CD4-positive, alpha-beta T cell treated with Interleukin-4 for 4 hours (primary cell): ENCODE results near the gene RAP1GAP.

Source experiments
- DNase-seq: peaks from one replicate; pipeline ENCODE4 v3.0.0-alpha.2; 2020

RAP1GAP gene

DNA sequence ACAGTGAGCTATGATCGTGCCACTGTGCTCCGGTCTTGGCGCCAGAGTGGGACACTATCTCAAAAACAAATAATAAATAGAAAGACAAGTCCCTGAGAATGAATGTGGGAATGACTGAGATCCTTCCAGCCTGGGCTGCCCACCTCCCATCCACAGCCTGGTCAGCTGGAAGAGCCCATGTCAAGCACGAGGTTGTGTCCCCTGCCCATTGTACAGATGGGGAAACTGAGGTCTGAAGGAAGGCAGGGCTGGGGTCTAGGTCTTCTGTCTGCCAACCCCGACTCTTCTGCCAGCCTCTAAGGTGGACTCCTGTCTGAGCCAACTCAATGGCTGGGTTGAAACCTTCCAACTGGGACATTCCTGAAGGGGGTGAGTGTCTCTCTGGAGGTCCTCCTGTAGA lies 79.5 kb downstream of the RAP1GAP start:
- no peak for DNase-seq

DNA sequence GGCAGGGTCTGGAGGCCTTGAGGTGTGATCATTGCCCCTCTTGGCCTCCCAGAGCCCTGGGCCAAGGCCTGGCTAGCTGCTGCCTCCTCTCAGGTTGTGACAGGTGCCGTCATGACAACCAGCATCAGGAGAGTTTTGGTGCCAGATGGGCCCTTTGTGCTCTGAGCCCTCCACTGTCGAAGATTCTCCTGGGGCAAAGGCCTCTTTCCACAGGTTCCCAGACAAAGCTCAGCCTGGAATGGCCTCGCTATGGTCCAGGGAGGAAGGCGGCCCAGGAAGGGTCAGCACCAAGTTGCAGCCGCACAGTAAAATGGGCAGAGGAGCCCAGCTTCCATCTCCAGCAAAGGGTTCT lies 81.6 kb downstream of the RAP1GAP start:
- DNase-seq: no peak

DNA sequence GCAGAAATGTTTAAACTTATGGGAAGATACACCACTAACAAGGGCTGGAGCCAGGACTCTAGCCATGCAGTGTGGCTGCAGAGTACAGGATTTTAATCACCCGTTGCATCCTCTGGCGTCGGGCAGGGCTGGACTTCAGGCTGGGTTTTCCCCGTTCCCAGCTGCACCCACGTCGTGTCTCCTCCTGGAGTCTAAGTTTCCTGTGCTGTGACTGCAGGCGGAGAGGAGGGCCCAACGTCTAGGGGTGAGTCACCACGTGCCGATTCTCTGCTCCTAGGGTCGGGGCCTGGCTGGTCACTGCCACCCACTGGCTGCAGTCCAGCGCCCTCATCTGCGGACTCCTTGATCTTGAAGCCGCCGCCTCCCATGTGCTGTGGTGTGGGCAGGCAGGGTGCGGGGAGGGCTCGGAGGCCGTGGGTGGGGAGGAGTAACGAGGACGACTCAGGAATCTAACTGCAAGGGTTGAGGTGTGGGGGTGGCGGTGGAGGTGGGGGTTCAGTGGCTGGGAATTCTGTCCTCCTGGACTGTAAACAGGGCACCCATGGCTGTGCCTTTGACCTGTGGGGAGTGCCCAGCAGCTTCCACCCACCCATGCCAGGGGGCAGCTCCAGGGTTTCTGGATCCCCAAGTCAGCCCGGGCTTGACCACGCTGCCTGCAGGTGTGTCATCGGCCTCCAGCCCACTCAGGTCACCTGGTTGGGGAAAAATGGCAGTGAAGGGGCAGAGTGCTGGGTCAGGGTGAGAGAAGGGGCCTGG lies 82.1 kb downstream of the RAP1GAP start:
- DNase-seq: no peak

DNA sequence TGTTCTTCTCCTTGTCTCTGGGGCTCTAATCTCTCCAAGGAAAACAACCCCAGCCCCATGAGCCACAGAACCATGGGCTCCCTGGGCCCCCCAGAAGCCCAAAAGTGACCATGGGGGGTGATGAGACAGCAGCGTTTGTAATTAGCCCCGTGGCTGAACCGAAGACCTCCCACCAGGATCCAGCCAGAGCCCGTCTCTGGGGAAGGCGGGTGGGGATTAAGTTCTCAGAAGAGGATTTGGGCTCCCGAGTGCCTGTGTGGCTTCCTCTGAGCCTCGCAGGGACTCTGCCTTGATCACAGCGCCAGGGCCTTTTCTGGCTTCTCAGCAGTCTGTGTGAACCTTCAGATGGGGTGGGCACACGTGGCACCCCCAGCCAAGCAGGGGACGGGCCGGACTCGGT lies 82.9 kb downstream of the RAP1GAP start:
- no peak for DNase-seq

DNA sequence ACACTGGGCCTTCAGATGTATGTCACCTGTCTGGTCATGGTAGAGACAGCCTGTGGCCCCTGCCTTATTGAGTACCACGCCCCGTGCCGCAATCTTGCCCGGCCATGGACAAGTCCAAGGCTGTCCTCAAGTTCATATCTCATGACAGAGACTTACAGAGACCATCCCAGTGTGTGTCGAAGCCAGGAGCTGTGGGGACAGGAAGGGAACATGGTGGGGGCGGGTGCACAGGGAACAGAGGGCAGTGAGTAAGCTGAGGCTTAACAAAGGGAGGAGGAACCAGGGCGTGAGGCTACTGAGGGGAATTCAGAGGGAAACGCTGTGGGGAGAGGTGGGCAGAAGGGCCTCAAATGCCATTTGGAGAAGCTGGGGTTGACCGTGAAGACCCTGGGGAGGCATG lies 84.1 kb downstream of the RAP1GAP start:
- DNase-seq: no peak

DNA sequence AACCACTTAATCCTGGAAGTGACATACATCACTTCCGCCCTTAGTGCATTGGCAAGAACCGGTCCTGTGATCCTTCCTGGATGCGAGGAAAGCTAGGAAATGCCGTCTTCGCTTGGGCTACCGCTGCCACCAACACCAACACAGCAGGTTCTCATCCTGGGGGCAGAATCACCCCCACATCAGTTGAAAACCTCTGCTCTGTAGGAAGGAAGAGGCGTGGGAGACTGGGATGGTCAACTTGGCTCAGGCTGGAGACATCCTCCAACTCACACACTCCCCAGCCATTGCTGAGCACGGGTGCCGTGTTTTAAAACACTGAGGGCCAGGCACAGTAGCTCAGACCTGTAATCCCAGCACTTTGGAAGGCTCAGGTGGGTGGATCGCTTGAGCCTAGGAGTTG lies 85.1 kb downstream of the RAP1GAP start:
- DNase-seq: no peak

DNA sequence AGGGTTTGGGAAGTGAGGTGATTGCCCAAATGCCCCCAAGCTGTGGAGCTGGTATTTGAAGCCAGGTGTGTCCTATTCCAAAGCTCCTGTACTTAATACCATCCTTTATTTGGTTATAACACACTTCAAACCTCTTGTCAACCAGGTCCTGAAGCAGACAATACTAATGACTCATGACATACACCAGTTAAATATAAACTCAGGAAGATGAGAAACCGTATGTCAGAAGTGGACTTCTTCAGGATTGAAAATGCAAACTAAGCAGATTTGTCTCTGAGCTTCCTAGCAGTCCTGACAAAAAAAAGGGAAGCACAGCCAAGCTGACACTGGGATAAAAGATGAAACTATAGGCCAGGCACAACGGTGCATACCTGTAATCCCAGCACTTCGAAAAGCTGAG lies 89.4 kb downstream of the RAP1GAP start:
- DNase-seq: no peak

DNA sequence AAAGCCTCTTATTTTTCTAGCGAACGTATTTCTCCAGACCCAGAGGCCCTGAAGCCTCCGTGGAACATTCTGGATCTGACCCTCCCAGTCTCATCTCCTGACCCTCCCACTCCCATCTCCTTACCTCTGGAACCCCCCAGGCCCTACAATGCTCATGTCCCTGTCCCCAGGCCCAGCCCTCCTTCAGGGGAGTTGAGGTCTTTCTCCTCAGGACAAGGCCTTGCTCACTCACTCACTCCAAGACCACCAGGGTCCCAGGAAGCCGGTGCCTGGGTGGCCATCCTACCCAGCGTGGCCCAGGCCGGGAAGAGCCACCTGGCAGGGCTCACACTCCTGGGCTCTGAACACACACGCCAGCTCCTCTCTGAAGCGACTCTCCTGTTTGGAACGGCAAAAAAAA lies 91.2 kb downstream of the RAP1GAP start:
- no peak for DNase-seq

DNA sequence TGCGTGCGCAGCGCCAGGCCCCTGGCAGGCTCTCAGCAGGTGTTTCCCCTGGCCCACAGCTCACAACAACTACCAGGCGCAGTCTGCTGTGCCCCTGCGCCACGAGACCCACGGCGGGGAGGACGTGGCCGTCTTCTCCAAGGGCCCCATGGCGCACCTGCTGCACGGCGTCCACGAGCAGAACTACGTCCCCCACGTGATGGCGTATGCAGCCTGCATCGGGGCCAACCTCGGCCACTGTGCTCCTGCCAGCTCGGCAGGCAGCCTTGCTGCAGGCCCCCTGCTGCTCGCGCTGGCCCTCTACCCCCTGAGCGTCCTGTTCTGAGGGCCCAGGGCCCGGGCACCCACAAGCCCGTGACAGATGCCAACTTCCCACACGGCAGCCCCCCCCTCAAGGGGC lies 91.8 kb downstream of the RAP1GAP start:
- DNase-seq: no peak

DNA sequence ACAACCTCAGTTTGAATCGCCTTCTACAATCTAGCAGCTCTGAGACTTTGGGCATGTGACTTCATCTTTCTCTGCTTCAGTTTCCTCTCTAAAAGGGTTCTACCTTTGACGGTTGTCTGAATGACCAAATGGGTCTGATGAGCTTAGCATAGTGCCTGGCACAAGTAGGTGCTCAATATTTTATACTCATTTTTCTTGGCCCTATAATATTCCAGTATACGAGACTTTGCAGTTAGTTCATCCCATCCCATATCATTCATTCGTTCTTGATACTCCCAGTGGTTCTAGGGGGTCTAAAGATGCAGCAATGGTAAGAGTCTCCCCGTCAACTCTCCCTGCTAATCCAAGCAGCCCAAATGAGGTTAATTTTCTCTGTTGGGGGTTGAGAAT lies 92.4 kb downstream of the RAP1GAP start:
- no peak for DNase-seq

DNA sequence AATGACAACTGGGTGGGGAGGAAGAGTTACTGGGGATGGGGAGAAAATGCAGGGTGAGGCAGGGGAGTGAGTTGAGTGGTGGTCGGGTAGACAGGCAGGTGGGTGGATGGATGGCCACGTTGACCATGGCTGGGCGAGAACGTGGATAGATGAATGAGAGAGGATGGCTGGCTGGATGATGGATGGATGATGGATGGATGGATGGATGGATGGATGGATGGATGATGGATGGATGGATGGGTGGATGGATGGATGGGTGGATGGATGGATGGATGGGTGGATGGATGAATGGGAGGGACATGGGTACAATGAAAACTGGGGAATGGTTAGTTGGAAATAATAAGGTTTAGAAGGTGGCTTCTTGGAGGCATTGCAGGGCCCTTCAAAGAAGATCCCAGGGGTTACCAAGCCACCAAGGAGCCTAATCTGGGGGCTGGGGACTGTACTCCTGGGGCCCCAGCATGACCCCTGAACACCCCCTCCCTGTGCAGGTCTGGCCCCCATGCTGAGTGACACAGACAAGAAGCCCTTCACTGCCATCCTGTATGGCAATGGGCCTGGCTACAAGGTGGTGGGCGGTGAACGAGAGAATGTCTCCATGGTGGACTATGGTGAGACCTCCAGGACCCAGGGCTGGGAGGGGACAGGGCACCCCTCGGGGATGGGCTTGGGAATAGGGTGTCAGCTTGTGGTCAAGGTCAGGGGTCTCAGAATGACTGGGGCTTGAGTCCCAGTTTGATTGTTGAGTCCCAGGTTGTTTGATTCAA lies 92.9 kb downstream of the RAP1GAP start:
- DNase-seq: no peak

DNA sequence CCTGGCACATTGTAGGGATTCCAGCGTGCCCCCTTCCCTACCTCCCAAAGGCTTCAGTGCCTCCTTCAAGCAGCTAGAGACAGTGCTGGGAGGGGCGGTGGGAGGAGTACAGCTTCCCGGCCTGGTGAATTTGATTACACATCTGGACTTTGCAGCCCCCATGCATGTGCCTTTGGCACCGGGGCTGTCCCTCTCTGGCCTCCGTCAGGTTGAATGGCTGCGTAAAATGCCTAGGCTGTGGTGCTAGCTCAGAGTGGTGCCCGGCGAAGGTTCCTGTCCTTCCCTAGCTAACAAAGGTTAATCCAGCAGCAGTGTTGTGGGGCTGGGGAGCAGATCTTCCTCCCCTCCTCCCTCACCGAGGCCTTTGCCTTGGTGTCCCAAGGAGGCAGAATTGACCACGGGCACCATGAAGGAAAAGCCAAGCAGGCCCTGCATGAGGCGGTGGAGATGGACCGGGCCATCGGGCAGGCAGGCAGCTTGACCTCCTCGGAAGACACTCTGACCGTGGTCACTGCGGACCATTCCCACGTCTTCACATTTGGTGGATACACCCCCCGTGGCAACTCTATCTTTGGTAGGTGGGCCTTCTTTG lies 93.7 kb downstream of the RAP1GAP start:
- no peak for DNase-seq

DNA sequence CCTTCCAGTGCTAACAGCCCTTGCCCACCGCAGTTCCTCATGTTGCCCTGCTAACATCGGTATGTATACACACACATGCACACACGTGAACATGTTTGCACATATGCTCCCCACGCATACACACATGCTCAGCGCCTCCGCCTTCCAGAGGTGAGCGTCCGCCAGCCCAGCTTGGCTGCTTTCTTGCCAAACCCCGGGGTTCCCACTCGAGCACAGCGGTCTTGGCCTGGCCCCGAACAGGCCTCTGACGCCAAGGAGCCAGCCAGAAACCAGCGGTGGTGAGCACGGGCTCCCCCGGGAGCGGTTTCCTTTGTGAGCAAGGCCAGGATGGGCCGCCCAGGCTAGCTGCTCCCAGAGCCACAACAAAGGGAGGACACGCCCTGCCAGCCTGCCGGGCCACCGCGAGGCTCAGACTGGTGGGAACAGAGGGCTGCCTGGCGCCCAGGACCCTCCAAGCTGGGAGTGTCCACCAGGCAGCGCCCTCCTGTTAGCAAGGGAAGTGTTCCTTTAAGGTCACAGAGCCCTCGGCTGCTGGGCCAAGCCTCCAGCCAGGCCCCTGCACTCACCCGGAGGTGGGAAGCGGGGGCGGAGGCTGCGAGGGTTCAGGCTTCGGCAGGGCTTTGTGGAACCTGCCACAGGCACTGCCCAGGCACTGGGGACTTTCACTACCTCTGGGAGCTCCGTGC lies 94.5 kb downstream of the RAP1GAP start:
- no peak for DNase-seq

DNA sequence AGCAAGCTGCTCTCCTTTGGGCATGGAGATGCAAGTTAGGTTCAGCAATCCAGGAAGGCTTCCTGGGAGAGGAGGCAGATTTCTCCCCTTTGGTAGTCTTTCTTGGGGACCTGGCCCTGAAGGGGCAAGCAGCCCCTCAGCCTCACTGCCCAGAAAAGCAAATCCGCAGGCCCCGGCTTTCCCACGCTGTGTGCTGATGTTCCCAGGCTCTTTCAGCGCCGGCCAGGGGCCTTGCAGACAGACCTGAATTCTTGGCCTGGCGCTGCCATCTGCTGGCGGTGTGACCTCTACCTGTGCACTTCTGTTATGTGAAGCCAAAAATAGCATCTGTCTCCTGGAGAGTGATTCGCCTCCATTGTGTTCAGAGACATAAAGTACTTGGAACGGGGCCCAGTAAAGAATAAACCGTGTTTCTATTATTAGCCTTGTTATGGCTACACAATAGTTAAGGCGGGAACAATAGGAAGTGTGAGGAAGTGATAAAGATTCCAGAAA lies 95.1 kb downstream of the RAP1GAP start:
- no peak for DNase-seq

DNA sequence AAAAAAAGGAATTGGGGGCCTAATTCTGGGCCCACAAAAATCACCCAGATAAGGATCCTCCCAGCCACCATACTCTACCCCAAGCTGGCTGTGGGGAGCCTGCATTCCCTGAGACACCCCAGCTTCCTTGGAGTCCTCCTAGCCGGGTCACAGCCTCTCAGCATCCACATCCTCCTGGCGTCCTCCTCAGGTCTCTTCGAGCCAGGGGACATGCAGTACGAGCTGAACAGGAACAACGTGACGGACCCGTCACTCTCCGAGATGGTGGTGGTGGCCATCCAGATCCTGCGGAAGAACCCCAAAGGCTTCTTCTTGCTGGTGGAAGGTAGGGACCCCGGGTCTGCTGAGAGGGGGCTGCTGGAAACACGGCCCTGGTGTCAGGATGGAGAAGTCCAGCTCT lies 95.7 kb downstream of the RAP1GAP start:
- DNase-seq: no peak

DNA sequence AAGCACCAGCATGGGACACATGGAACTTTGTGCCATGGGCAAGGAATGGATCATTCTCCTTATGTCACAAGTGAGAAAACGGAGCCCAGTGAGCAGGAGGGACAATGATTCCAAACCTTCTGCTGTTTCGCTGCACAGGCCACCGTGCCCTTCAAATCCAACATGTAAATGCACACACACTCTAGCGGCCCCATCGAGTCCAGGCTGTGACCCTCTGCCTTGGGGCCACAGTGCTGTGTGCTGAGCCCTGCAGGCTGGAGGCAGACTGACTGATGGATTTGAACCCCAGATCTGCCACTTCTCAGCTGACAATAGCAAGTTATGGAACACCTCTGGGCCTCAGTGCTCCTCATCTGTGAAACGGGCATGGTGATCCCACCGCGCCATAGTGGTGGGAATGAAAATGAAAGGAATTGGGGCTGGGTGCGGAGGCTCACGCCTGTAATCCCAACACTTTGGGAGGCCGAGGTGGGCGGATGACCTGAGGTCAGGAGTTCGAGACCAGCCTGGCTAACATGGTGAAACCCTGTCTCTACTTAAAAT lies 96.4 kb downstream of the RAP1GAP start:
- DNase-seq: no peak

DNA sequence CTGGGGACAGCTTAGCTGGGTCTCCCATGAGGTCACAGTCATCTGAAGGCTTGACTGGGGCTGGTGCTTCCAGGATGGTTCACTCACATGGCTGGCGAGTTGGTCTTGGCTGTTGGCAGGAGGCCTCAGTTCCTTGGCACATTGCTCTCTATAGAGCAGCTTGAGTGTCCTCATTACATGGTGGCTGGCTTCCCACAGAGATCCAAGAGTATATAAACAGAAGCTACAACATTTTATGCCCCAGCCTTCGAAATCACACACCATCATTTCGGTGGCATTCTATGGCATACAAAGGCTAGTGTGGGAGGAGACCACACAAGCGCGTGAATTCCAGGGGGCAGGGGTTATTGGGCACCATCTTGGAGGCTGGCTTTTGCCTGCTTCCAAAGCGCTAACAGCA lies 96.9 kb downstream of the RAP1GAP start:
- DNase-seq: no peak

DNA sequence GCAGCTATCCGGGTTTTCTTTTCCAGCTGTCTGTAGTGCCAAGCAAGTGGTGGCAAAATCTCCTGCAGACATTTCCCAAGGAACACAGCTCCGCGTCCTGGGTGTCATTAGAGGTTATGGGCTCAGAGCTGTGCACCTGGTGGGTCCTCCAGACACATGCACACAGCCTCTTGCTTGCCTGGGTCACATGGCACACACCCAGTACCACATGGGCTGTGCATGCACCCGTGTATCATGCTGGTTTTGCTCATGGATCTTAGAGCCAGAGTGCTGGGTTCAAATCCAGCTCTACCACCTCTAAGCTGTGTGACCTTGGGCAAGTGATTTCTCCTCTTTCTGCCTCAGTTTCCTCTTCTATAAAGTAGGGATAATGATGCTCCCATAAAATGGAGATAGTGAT lies 98.3 kb downstream of the RAP1GAP start:
- DNase-seq: no peak

DNA sequence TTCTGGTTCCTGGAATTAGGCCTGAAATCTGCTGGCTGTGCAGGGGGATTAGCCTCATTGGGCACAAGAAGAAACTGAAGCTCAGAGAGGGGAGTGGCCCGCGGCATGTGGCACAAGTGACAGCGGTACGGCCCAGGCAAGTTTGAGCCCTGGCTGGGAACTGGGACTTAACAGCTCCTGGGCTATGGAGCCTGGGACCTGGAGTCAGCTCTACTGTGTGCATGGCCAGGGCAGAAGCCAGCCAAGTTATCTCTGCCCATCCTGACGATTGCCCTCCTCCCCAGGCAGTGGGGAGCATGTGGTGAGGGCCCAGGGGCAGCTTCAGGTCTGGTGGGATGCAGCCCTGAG lies 98.7 kb downstream of the RAP1GAP start:
- DNase-seq: no peak

DNA sequence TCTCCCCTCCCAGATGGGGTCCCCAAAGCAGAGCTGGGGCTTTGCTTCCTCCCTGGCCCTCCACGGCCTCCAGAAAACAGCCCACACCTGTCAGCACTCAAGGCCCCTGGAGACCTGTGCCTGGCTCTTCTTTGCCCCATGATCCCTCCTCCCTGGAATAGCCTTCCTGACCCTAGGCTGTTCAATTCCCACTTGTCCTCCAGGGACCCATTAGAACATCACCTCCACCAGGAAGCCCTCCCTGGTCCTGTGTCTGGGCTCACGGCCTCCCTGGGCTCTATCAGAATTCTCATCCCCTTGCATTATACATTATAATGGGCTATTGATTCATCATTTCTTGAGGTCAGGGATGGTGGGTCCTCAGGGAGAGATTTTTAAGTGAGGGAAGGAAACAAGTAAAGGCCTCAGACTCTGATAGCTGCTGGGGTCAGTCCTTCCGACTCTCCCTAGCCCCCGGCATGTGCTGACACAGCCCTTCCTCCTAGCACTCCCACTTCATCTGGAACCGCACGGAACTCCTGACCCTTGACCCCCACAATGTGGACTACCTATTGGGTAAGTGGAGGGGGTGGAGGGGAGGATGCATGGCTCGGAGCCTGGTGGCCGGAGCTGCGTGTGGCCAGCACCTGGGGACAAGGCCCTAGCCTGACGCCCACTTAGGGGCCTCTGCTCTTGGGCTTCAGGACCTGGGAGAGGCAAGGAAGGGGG lies 99.2 kb downstream of the RAP1GAP start:
- no peak for DNase-seq

DNA sequence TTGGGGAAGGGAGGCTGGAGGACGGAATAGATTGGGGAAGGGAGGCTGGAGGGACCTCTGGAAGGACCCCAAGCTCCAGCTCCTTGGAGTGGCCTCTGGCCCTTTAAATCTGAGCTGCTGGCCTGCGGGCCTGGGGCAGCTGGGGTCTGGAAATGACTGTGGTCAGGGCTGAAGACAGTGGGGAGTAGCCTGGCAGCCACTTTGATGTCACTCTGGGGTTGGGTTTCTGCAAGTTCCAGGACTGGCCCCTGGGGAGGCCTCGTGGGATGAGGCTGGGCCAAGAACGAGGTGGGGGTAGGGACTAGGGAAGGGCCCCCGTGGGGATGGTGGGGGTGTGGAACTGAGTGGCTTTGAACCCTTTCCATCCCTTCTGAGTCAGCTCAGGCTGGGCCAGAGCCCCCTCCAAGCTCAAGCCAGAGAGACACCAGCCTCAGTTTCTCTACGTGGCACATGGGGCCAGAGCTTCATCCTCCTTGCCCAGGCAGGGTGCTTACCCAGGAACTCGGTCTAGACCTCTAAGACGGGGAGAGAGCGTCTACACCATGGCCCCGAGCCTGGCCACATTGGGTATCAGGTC lies 100.3 kb downstream of the RAP1GAP start:
- DNase-seq: no peak

DNA sequence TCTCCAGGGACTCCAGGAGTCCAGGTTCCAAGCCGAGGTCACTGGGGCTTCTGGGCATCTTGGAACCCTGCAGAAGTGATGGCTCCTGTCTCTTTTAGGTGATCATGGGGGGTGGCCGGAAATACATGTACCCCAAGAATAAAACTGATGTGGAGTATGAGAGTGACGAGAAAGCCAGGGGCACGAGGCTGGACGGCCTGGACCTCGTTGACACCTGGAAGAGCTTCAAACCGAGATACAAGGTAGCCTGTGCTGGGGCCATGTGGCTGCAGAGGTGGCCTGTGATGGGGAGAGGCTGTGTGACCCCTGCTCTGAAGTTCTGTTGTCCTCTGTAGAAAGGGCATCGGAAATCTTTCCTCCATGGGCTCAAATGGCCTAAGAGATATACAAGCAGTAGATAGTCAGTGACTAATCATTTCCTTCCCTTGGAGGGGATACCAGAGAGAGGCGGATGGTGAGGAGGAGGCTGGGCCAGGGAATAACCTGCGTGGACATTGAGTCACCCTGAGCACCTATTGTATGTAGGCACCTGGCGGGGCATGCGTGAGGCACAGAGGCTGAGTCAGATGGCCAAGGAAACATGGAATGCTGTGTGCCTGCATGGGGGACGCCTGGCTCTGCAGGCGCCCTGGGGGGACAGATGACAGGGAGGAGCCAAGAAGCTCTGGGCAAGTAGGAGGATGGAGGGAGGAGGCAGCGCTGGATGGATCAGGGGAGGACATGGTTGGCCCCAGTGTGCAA lies 101.0 kb downstream of the RAP1GAP start:
- DNase-seq: no peak
